ENCODE measurements around the gene GDAP2. TPM values are rescaled to one million over a fixed set of nuclear protein-coding genes. Genes with fewer than 3 reads are reported as not detected.

Gene GDAP2
- total RNA-seq, 4 donors from 2014 or later: 9.6 to 43.5 (median 31.5) TPM

- Histone ChIP-seq H3K9me3 (no peaks in the 10 kb centered on the region), H3K4me1 (peaks cover 0 to 16% (median 3%) of the 10 kb centered on the region in 4 donors), H3K36me3 (no peaks in the 10 kb centered on the region), H3K4me3 (no peak overlapping the region), H3K27me3 (no peaks in the 10 kb centered on the region), H3K27ac (no peak overlapping the region)
- in situ Hi-C loops (cut with MboI; ENCODE audit: low pct_ligation_motif_present in 1 of 4, low pct_unique_long_range_greater_than_20kb in 1 of 4, low sequenced_read_pairs in 3 of 4) (no loop called here), intact Hi-C loops (cut with DNase I; ENCODE audit: low total_unique reads) (no loop called here)
- 57 to 71% methylated on average over 1 of the region's 1 CpG for WGBS, 2 donors (ENCODE audit: low coverage in 1 of 2)
- no peak for DNase-seq
- TF ChIP-seq, protein P1, sequence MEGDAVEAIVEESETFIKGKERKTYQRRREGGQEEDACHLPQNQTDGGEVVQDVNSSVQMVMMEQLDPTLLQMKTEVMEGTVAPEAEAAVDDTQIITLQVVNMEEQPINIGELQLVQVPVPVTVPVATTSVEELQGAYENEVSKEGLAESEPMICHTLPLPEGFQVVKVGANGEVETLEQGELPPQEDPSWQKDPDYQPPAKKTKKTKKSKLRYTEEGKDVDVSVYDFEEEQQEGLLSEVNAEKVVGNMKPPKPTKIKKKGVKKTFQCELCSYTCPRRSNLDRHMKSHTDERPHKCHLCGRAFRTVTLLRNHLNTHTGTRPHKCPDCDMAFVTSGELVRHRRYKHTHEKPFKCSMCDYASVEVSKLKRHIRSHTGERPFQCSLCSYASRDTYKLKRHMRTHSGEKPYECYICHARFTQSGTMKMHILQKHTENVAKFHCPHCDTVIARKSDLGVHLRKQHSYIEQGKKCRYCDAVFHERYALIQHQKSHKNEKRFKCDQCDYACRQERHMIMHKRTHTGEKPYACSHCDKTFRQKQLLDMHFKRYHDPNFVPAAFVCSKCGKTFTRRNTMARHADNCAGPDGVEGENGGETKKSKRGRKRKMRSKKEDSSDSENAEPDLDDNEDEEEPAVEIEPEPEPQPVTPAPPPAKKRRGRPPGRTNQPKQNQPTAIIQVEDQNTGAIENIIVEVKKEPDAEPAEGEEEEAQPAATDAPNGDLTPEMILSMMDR (IDR thresholded peaks at IDR 0.05): no peak
- TF ChIP-seq EP300 (IDR thresholded peaks at IDR 0.05; ENCODE audit: low read depth) (no peak), POLR2AphosphoS5 (IDR thresholded peaks at IDR 0.05) (no peak), POLR2A (IDR thresholded peaks at IDR 0.05) (no peak)
Measured at GRCh38 chr1:117824616-117825015, 104.8 kb downstream of the GDAP2 start.

GRCh38 chr1:117821774-117822482 is 107.5 kb downstream of the GDAP2 start:
- peak; percentile 19 for DNase-seq

DNA sequence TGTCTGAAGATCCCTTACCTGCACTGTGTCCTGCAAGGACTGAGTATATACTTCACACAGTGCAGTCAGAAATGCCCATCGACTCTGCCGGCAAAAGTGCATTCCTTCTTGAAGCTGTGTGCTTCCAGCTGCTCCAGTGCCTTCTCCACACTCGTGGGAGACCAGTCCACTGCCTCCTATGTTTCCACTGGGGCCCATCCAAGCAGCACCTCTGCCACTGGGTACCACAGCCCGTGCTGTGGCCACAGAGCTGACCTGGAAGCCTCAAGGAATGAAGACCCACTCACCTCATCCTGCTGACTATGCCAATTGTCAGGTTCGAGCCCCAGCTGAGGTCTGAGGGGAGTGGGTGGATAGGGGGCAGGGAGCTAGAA is 108.1 kb downstream of the GDAP2 start:
- H3K27ac ChIP-seq: peak overlapping the region; percentile 37 to 76 (median 54)
- peaks cover 0 to 14% (median 3%) of the 10 kb centered on the region in 4 donors for H3K4me1 ChIP-seq
- no peaks in the 10 kb centered on the region for H3K27me3 ChIP-seq
- in situ Hi-C loops (cut with MboI; ENCODE audit: low pct_ligation_motif_present in 1 of 4, low pct_unique_long_range_greater_than_20kb in 1 of 4, low sequenced_read_pairs in 3 of 4) (no loop called here), intact Hi-C loops (cut with DNase I; ENCODE audit: low total_unique reads) (no loop called here)
- H3K36me3 ChIP-seq: no peaks in the 10 kb centered on the region
- H3K9me3 ChIP-seq: no peaks in the 10 kb centered on the region
- H3K4me3 ChIP-seq: no peak overlapping the region
- 59 to 60% methylated on average over 3 to 5 of the region's 5 CpGs for WGBS, 2 donors (ENCODE audit: low coverage in 1 of 2)
- TF ChIP-seq POLR2AphosphoS5 (IDR thresholded peaks at IDR 0.05): no peak
- TF ChIP-seq, protein P1 (IDR thresholded peaks at IDR 0.05): no peak
- no peak for TF ChIP-seq EP300 (IDR thresholded peaks at IDR 0.05; ENCODE audit: low read depth)
- TF ChIP-seq POLR2A (IDR thresholded peaks at IDR 0.05): no peak
- DNase-seq: no peak

More at GRCh38 chr1:117821774-117822482, 107.5 kb downstream of the GDAP2 start:
- Histone ChIP-seq H3K4me1 (peaks cover 0 to 14% (median 3%) of the 10 kb centered on the region in 4 donors), H3K27me3 (no peaks in the 10 kb centered on the region), H3K27ac (peak overlapping the region; percentile 37 to 76 (median 54)), H3K9me3 (no peaks in the 10 kb centered on the region), H3K4me3 (no peak overlapping the region), H3K36me3 (no peaks in the 10 kb centered on the region)
- TF ChIP-seq POLR2A (IDR thresholded peaks at IDR 0.05) (no peak), POLR2AphosphoS5 (IDR thresholded peaks at IDR 0.05) (peak; percentile 53 to 66 (median 59))
- 65 to 78% methylated on average over 2 to 3 of the region's 3 CpGs for WGBS, 2 donors (ENCODE audit: low coverage in 1 of 2)
- intact Hi-C loops (cut with DNase I; ENCODE audit: low total_unique reads) (no loop called here), in situ Hi-C loops (cut with MboI; ENCODE audit: low pct_ligation_motif_present in 1 of 4, low pct_unique_long_range_greater_than_20kb in 1 of 4, low sequenced_read_pairs in 3 of 4) (no loop called here)

DNA sequence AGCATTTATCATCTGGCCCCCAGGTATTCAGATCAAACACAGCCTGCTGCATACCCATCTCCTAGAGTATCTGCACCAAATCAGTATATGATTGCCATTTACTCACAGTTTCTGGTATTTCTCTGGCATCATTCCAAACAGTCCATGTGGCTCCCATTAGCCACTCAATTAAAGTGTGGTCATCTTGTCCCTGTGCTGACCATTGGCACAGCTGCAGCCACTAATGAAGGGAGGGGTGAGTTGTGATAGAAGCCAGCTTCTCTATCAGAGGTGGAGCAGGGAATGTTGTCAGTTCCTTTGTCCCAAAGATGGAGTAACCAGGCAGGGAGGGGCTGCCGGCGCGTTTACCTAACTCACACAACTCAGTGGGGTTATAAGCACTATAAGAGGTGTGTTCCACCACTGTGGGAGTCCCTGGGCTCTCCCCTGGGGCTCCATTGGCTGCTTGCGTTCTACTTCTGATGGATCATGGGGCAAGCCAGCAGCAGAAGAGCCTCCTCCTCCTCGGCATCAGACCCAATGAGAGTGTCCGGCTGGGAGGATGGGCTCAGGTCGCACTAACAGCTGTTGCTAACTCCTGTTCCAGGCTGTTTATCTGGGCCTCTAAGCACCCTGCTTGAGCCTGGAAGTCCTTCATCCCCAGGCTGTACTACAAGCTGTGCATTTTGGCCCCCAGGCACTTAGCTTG is 108.6 kb downstream of the GDAP2 start:
- 75% methylated on average over 7 of the region's 7 CpGs; no CpG with 5 or more reads in 1 of the 2 donors for WGBS, 2 donors (ENCODE audit: low coverage in 1 of 2)
- Histone ChIP-seq H3K4me1 (peaks cover 0 to 14% (median 3%) of the 10 kb centered on the region in 4 donors), H3K36me3 (no peaks in the 10 kb centered on the region), H3K4me3 (no peak overlapping the region), H3K27me3 (no peaks in the 10 kb centered on the region), H3K27ac (peak overlapping the region; percentile 37 to 76 (median 54)), H3K9me3 (no peaks in the 10 kb centered on the region)
- in situ Hi-C loops (cut with MboI; ENCODE audit: low pct_ligation_motif_present in 1 of 4, low pct_unique_long_range_greater_than_20kb in 1 of 4, low sequenced_read_pairs in 3 of 4) (no loop called here), intact Hi-C loops (cut with DNase I; ENCODE audit: low total_unique reads) (no loop called here)
- TF ChIP-seq EP300 (IDR thresholded peaks at IDR 0.05; ENCODE audit: low read depth) (no peak), POLR2A (IDR thresholded peaks at IDR 0.05) (no peak), POLR2AphosphoS5 (IDR thresholded peaks at IDR 0.05) (no peak)
- TF ChIP-seq, protein P1 (IDR thresholded peaks at IDR 0.05): no peak
- no peak for DNase-seq
